ENCODE results near the gene TCAIM. TPM values are rescaled to one million over a fixed set of nuclear protein-coding genes. Genes with fewer than 3 reads are reported as not detected.
A peak's percentile ranks its signal among the peaks of the same experiment; 100 is the strongest.

TCAIM gene
- total and polyA plus RNA-seq, 9 of the 15 experiments (the other 6 are each of a cell fraction or from before 2014, with no cell fraction given) = 19.7 to 53.3 (median 36.9) TPM

DNA sequence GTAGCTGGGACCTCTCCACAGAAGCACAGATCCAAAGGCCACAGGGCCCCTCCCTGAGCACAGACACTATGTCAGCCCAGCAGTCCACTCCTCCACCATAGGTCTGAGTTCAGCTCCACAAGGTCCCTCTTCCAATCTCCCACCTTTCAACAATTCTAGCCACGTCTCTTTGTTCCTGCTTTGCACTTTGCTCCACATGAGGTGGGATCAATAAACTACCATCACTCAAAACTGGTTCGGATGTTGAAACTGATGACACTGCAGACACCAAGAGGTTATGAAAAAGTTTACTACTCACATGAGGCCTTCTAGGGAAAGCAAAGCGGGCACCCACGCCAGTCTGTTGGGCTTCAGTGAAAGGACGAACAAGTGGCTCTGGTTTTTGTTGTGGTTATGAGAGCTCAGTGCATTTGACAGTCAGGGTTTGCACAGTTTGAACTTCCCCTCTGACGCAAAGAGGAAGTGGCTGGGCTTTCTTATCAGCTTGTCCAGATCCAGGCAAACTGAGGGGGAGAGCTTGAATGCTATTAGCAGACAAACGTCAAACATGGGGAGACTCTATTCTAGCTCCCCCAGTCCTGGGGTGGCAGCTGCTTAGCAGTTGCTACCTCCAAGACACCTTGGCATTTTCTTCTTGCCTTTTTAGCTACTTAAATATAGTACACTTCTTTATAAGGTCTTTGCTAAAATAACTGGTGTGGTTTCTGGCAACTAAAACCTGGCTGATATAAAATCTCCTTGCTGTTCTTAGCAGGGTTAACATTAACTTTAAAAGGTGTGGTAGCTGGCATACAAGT is 101.1 kb downstream of the TCAIM start (continued):
- TF ChIP-seq SMARCE1 (IDR thresholded peaks at IDR 0.05) (peak; percentile 99), EP300 (IDR thresholded peaks at IDR 0.05; ENCODE audit: low read length) (peak; percentile 100), HDAC1 (IDR thresholded peaks at IDR 0.05) (peak in 1 of 2 experiments; percentile 95; a peak in 2 of 4 replicates), KLF16 (IDR thresholded peaks at IDR 0.05) (peak; percentile 98), ZNF23 (CRISPR knock-in tag; IDR thresholded peaks at IDR 0.05) (no peak), NCOA6 (IDR thresholded peaks at IDR 0.05) (peak; percentile 50; the same call in 1 of the 2 replicates), DACH1 (IDR thresholded peaks at IDR 0.05; ENCODE audit: partially characterized antibody) (peak; percentile 90), PTTG1 (tag; IDR thresholded peaks at IDR 0.05; ENCODE audit: low read depth) (no peak), PML (IDR thresholded peaks at IDR 0.05; ENCODE audit: low read length) (peak; percentile 96), TOE1 (IDR thresholded peaks at IDR 0.05; ENCODE audit: borderline replicate concordance) (peak; percentile 65), TOE1 (CRISPR knock-in tag; IDR thresholded peaks at IDR 0.05; ENCODE audit: borderline replicate concordance, low read depth) (no peak), ZNF324 (CRISPR knock-in tag; IDR thresholded peaks at IDR 0.05) (0 out of 2 replicates have a peak, but pooled peaks have one; percentile 28)
- TF ChIP-seq, protein P1, sequence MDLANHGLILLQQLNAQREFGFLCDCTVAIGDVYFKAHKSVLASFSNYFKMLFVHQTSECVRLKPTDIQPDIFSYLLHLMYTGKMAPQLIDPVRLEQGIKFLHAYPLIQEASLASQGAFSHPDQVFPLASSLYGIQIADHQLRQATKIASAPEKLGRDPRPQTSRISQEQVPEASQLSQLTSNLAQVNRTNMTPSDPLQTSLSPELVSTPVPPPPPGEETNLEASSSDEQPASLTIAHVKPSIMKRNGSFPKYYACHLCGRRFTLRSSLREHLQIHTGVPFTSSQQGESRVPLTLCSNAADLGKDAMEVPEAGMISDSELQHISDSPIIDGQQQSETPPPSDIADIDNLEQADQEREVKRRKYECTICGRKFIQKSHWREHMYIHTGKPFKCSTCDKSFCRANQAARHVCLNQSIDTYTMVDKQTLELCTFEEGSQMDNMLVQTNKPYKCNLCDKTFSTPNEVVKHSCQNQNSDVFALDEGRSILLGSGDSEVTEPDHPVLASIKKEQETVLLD (IDR thresholded peaks at IDR 0.05) = peak; percentile 81; the same call in 1 of the 2 replicates
- TF ChIP-seq, protein P2, sequence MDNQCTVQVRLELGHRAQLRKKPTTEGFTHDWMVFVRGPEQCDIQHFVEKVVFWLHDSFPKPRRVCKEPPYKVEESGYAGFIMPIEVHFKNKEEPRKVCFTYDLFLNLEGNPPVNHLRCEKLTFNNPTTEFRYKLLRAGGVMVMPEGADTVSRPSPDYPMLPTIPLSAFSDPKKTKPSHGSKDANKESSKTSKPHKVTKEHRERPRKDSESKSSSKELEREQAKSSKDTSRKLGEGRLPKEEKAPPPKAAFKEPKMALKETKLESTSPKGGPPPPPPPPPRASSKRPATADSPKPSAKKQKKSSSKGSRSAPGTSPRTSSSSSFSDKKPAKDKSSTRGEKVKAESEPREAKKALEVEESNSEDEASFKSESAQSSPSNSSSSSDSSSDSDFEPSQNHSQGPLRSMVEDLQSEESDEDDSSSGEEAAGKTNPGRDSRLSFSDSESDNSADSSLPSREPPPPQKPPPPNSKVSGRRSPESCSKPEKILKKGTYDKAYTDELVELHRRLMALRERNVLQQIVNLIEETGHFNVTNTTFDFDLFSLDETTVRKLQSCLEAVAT (IDR thresholded peaks at IDR 0.05) = peak in 1 of 2 experiments; percentile 52; a peak in 3 of 4 replicates
- TF ChIP-seq, protein P3, sequence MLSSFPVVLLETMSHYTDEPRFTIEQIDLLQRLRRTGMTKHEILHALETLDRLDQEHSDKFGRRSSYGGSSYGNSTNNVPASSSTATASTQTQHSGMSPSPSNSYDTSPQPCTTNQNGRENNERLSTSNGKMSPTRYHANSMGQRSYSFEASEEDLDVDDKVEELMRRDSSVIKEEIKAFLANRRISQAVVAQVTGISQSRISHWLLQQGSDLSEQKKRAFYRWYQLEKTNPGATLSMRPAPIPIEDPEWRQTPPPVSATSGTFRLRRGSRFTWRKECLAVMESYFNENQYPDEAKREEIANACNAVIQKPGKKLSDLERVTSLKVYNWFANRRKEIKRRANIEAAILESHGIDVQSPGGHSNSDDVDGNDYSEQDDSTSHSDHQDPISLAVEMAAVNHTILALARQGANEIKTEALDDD (IDR thresholded peaks at IDR 0.05) = peak; percentile 85
- TF ChIP-seq, protein P4, sequence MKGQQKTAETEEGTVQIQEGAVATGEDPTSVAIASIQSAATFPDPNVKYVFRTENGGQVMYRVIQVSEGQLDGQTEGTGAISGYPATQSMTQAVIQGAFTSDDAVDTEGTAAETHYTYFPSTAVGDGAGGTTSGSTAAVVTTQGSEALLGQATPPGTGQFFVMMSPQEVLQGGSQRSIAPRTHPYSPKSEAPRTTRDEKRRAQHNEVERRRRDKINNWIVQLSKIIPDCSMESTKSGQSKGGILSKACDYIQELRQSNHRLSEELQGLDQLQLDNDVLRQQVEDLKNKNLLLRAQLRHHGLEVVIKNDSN (CRISPR knock-in tag; IDR thresholded peaks at IDR 0.05) = no peak
- TF ChIP-seq, protein P5, sequence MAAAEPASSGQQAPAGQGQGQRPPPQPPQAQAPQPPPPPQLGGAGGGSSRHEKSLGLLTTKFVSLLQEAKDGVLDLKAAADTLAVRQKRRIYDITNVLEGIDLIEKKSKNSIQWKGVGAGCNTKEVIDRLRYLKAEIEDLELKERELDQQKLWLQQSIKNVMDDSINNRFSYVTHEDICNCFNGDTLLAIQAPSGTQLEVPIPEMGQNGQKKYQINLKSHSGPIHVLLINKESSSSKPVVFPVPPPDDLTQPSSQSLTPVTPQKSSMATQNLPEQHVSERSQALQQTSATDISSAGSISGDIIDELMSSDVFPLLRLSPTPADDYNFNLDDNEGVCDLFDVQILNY (CRISPR knock-in tag; IDR thresholded peaks at IDR 0.05) = 0 out of 2 replicates have a peak, but pooled peaks have one; percentile 51
- TF ChIP-seq, protein P6, sequence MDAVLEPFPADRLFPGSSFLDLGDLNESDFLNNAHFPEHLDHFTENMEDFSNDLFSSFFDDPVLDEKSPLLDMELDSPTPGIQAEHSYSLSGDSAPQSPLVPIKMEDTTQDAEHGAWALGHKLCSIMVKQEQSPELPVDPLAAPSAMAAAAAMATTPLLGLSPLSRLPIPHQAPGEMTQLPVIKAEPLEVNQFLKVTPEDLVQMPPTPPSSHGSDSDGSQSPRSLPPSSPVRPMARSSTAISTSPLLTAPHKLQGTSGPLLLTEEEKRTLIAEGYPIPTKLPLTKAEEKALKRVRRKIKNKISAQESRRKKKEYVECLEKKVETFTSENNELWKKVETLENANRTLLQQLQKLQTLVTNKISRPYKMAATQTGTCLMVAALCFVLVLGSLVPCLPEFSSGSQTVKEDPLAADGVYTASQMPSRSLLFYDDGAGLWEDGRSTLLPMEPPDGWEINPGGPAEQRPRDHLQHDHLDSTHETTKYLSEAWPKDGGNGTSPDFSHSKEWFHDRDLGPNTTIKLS (IDR thresholded peaks at IDR 0.05; ENCODE audit: borderline replicate concordance, low read depth) = peak; percentile 79

All from K562 (cell line).